HUES48 (cell line): ENCODE measurements around the gene NPAS3.

Experiments used
- H3K27ac ChIP-seq: one replicate; pipeline ENCODE4 v1.7.0; 2013; ENCODE audit warnings: low read depth, low read length, inconsistent platforms
- H3K27me3 ChIP-seq: 2 replicates; pipeline ENCODE4 v1.6.1; 2013; ENCODE audit warnings: mild to moderate bottlenecking, low read length; ENCODE audit not compliant: control insufficient read depth, insufficient read depth
- H3K36me3 ChIP-seq: 2 replicates; pipeline ENCODE4 v1.6.1; 2013; ENCODE audit warnings: low read length; ENCODE audit not compliant: control insufficient read depth, insufficient read depth
- H3K4me1 ChIP-seq: 2 replicates; pipeline ENCODE4 v1.6.1; 2013; ENCODE audit warnings: mild to moderate bottlenecking, low read length; ENCODE audit not compliant: control insufficient read depth, insufficient read depth
- H3K4me3 ChIP-seq: 2 replicates; pipeline ENCODE4 v1.5.1; 2013; ENCODE audit warnings: mild to moderate bottlenecking, low read depth, low read length
- H3K9ac ChIP-seq: 2 replicates; pipeline ENCODE4 v1.6.1; 2013; ENCODE audit warnings: mild to moderate bottlenecking, low read depth, low read length, moderate library complexity
- H3K9me3 ChIP-seq: 2 replicates; pipeline ENCODE4 v1.6.1; 2013; ENCODE audit warnings: low read length; ENCODE audit not compliant: control insufficient read depth, insufficient read depth

The NPAS3 gene

DNA sequence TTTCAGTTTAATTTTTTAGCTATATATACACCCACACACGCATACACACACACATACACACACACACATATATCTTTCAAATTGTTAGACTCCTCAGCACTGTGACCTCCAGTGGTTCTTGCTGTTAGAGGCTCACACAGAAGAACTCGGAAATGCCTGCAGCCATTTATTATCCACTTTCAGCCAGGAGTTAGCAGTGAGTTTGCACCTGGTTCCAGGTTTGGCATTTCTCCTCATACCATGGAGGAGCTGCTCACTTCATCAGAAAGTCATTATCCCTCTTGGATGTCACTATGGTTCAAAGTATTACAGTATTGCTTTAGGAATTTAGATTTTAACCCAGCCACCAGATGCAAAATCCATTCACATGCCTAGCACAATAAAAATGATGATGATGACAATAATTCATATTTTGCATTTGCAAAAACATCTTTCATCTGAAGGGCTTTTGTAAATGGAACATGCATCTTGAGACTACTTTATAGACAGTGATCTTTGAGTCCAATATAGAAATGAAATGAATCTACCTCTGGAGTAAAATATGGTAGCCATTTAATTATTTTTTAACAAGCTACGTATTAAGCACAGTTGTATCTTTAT, 42.3 kb downstream of the NPAS3 start:
- H3K4me1 ChIP-seq: no peaks in the 10 kb centered on the region
- H3K4me3 ChIP-seq: no peak overlapping the region
- H3K27me3 ChIP-seq: no peaks in the 10 kb centered on the region
- H3K9me3 ChIP-seq: no peaks in the 10 kb centered on the region
- H3K27ac ChIP-seq: no peak overlapping the region
- no peaks in the 10 kb centered on the region for H3K36me3 ChIP-seq
- H3K9ac ChIP-seq: no peak overlapping the region

DNA sequence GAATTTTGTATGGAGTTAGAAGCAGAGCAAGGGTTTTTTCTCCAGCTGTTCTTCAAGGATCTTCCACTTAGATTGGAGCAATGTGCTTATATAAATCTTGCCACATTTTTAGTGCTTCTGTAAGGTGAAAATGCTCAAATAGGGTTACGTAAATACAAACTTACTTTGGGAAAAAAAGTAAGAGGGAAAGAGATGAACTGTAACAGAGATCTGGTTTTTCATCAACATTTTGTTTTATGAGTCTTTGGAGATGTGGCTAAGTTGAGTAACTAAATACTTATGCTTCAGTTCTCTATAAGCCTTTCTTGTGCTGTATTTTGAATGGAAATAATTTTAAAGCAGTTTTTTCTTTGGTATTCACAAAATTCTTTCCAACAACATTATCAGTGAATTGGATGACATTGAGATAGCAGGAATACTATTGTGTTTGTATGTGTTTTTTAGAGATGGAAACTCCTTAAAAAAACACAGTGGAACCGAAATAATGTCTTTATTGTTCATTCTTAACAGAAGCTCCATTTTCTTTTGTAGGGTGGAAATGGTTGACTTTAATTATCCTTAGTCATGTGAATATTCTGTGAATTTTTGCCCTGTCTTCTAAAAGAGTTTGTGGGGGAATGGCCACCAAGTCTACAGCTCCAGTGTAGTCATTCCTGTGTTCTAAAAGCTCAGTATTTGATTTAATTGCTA, 45.7 kb downstream of the NPAS3 start:
- H3K9ac ChIP-seq: no peak overlapping the region
- H3K4me3 ChIP-seq: no peak overlapping the region
- H3K36me3 ChIP-seq: no peaks in the 10 kb centered on the region
- H3K27ac ChIP-seq: no peak overlapping the region
- peaks cover 14% of the 10 kb centered on the region; the same call in 1 of the 2 replicates for H3K4me1 ChIP-seq
- H3K9me3 ChIP-seq: no peaks in the 10 kb centered on the region
- H3K27me3 ChIP-seq: no peaks in the 10 kb centered on the region

DNA sequence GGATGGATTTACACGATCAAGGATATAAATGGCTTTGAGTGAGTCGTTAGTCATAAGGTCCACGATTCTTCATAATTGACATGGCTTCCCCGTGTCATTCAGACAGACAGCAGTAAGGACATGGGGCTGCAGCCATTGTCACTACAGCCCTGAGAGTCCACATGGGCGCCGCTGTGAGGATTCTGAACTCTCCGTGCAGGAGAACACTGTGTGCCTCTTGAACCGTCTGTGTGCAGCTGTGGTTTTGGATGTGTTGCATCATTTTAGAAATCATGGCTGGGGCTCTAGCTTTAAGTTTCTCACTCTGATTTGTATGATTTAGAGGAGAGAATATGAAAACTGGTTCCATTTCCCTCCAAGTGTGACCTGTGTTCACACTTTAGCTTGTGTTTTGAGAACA, 47.2 kb downstream of the NPAS3 start:
- Histone ChIP-seq H3K36me3 (no peaks in the 10 kb centered on the region), H3K4me1 (peaks cover 14% of the 10 kb centered on the region; the same call in 1 of the 2 replicates), H3K4me3 (no peak overlapping the region), H3K9me3 (no peaks in the 10 kb centered on the region), H3K27ac (no peak overlapping the region), H3K27me3 (no peaks in the 10 kb centered on the region), H3K9ac (no peak overlapping the region)

DNA sequence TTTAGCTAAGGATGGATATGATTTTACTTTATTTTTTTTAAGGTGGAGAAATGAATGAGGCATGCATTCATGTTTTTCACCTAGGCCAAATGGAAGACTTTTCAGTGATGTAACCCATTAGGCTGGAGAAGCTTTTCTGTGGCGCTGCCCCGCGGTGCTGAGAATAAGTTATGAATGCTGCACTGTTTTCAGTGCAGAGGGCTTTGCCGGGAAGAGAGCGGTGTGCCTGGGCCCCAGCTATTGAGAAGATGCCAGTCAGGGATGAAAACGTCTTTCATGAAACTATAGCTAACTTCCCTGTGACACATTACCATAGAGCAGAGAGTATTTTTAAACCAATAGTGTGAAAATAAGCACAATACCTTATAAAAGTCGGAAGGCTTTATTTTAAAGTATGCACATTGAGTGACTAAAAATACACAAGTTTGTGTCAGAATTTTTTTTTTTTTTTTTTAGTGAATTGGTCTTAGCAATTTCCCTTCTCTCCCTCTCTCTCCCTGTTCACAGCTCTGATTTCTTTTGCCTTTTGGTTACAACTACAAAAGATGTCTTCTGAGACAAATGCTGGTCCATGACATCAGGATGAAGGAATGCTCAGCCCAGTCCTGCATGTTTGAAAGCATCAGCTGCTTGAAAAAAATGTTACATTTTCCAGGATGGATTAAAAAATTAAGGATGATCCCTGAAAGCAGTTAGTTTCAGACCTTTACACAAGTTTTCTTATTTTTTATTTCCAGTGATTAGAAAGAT, 48.3 kb downstream of the NPAS3 start:
- H3K27me3 ChIP-seq: no peaks in the 10 kb centered on the region
- no peaks in the 10 kb centered on the region for H3K9me3 ChIP-seq
- no peaks in the 10 kb centered on the region for H3K36me3 ChIP-seq
- H3K9ac ChIP-seq: no peak overlapping the region
- H3K4me3 ChIP-seq: no peak overlapping the region
- H3K4me1 ChIP-seq: peaks cover 14% of the 10 kb centered on the region; the same call in 1 of the 2 replicates
- peak overlapping the region; percentile 74 for H3K27ac ChIP-seq

DNA sequence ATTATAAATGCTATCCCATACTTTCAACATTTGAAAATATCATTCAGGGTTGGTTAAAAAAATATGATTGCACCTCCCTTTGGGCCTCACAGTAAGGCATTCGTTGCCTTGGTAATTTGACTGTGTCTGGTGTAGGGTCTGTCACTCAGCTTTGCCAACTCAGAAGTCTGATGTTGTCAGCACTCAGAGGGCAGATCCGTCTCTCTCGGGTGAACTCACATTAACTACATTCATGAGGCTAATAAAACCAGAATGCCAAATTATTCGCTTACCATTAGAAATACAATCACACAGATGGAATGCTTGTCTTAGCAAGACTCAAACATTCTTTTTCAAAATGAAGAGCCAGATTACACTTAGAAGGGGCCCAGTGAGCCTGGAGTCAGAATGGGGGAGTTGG, 53.0 kb downstream of the NPAS3 start:
- no peaks in the 10 kb centered on the region for H3K27me3 ChIP-seq
- no peaks in the 10 kb centered on the region for H3K9me3 ChIP-seq
- no peak overlapping the region for H3K9ac ChIP-seq
- peaks cover 12% of the 10 kb centered on the region; the same call in 1 of the 2 replicates for H3K4me1 ChIP-seq
- no peaks in the 10 kb centered on the region for H3K36me3 ChIP-seq
- H3K27ac ChIP-seq: no peak overlapping the region
- no peak overlapping the region for H3K4me3 ChIP-seq

DNA sequence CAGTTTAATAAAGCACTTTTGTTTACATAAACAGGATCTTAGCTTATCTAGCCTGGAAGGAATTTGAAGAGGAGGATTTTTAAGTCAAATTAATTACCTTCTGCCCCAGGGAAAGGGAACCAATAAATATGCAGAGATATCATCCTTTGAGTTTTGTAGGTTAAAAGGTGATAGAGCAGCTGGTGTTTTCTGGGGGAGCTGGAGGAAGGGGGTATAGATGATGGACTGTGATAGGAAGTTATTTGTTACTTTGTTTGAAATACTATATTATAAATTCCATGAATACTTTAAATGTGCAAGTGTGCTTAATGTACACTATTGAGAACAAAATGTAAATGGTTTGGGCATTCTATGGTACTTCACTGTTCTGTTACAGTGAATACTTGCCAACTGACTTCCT, 55.2 kb downstream of the NPAS3 start:
- Histone ChIP-seq H3K4me1 (no peaks in the 10 kb centered on the region), H3K9me3 (0 out of 2 replicates have a peak, but pooled peaks cover 4% of the 10 kb centered on the region), H3K9ac (no peak overlapping the region)

DNA sequence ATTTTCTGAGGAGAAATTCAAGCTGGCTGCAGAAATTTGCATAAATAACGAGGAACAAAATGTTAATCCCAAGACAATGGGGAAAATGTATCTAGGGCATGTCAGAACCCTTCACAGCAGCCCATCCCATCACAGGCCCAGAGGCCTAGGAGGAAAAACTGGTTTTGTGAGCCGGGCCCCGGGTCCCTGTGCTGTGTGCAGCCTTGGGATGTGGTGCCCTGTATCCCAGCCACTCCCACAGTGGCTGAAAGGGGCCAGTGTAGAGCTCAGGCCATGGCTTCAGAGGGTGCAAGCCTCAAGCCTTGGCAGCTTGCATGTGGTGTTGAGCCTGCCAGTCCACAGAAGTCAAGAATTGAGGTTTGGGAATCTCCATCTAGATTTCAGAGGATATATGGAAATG, 57.7 kb downstream of the NPAS3 start:
- no peaks in the 10 kb centered on the region for H3K27me3 ChIP-seq
- H3K4me3 ChIP-seq: no peak overlapping the region
- H3K4me1 ChIP-seq: no peaks in the 10 kb centered on the region
- no peak overlapping the region for H3K27ac ChIP-seq
- 0 out of 2 replicates have a peak, but pooled peaks cover 4% of the 10 kb centered on the region for H3K9me3 ChIP-seq
- no peak overlapping the region for H3K9ac ChIP-seq
- no peaks in the 10 kb centered on the region for H3K36me3 ChIP-seq

More for the DNA sequence above, 55.2 kb downstream of the NPAS3 start:
- no peaks in the 10 kb centered on the region for H3K27me3 ChIP-seq
- no peaks in the 10 kb centered on the region for H3K36me3 ChIP-seq
- H3K4me3 ChIP-seq: no peak overlapping the region
- H3K27ac ChIP-seq: no peak overlapping the region

DNA sequence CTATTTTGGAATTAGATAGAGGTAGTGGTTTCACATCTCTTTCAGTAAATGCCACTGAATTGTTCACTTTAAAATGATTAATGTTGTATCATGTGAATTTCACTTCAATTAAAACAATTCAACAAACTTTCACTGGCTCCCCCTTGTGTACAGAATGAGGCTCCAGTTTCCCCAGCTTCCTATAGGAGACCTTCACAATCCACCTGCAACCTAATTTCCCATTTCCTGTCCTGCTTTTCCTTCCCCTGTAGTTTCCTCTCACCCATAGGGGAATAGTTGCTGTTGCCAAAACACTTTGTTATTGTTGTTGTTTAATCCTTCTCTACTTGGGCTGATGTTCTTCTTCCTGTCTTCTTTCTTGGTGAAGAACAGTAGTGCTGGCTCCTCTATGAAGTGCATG, 59.8 kb downstream of the NPAS3 start:
- Histone ChIP-seq H3K4me3 (no peak overlapping the region), H3K27me3 (no peaks in the 10 kb centered on the region), H3K9me3 (0 out of 2 replicates have a peak, but pooled peaks cover 4% of the 10 kb centered on the region), H3K9ac (no peak overlapping the region), H3K27ac (no peak overlapping the region), H3K4me1 (no peaks in the 10 kb centered on the region), H3K36me3 (no peaks in the 10 kb centered on the region)

DNA sequence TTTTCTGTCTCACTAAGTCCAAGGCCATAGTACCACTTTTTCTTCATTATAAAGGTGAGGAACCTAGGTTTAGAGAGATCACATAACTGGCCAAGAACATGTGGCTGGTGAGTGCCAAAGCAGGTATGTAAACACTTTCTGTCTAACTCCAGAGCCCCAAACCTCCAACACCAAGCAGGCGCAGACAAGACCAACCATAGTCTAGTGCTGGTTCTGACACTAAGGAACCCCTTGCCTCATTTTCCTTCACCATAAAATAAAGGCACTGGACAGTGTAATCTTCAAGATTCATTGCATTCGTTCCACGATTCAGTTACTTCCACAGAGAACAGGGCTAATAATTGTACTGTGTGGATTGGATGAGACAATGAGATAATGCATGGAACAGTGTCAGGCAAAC, 71.0 kb downstream of the NPAS3 start:
- Histone ChIP-seq H3K4me1 (no peaks in the 10 kb centered on the region; the same call in 1 of the 2 replicates), H3K9me3 (no peaks in the 10 kb centered on the region), H3K27me3 (no peaks in the 10 kb centered on the region), H3K4me3 (no peak overlapping the region), H3K27ac (no peak overlapping the region), H3K9ac (no peak overlapping the region), H3K36me3 (no peaks in the 10 kb centered on the region)

DNA sequence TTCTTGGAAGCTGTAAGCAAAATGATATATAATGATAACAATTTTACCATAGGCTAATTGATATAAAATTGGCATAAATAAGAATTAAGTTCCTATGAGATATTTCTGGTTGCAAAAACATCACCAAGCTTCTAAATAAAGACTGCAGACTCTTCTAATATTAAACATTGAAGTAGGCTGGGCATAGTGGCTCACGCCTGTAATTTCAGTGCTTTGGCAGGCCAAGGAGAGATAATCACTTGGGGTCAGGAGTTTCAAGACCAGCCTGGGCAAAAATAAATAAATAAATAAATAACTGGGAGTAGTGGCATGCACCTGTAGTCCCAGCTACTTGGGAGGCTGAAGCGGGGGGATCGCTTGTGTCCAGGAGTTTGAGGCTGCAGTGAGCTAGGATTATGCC, 71.8 kb downstream of the NPAS3 start:
- Histone ChIP-seq H3K4me1 (no peaks in the 10 kb centered on the region; the same call in 1 of the 2 replicates), H3K27ac (no peak overlapping the region), H3K27me3 (no peaks in the 10 kb centered on the region), H3K9ac (no peak overlapping the region), H3K36me3 (no peaks in the 10 kb centered on the region), H3K4me3 (no peak overlapping the region), H3K9me3 (no peaks in the 10 kb centered on the region)

DNA sequence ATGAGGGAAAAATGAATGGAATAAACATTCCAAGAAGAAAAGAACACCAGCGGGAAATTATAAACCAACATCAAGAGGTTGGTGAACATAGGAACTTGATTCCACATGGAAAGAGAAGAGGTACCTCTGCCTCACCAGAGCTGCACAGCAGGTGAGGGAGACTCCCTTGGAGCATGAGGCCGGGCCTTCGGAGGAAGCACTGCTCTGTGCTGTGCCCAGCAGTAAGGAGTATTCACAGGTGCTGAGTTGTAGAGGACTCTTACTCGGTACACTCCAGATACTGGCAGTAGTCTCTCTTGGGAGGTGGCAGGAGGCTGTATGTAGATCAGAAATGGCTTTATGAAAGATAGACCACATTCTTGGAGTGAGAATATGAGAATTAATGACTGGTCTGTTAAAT, 76.0 kb downstream of the NPAS3 start:
- H3K27me3 ChIP-seq: no peaks in the 10 kb centered on the region
- no peak overlapping the region for H3K4me3 ChIP-seq
- H3K27ac ChIP-seq: no peak overlapping the region
- no peak overlapping the region for H3K9ac ChIP-seq
- H3K36me3 ChIP-seq: no peaks in the 10 kb centered on the region
- H3K9me3 ChIP-seq: no peaks in the 10 kb centered on the region
- no peaks in the 10 kb centered on the region; the same call in 1 of the 2 replicates for H3K4me1 ChIP-seq
